ENCODE data around the gene ROR1. TPM values are rescaled to one million over a fixed set of nuclear protein-coding genes. Genes with fewer than 3 reads are reported as not detected.

ROR1 gene
- total and polyA plus RNA-seq, 2 of the 4 experiments (the other 2 are of a cell fraction), result 4.4 to 10.0 TPM

DNA sequence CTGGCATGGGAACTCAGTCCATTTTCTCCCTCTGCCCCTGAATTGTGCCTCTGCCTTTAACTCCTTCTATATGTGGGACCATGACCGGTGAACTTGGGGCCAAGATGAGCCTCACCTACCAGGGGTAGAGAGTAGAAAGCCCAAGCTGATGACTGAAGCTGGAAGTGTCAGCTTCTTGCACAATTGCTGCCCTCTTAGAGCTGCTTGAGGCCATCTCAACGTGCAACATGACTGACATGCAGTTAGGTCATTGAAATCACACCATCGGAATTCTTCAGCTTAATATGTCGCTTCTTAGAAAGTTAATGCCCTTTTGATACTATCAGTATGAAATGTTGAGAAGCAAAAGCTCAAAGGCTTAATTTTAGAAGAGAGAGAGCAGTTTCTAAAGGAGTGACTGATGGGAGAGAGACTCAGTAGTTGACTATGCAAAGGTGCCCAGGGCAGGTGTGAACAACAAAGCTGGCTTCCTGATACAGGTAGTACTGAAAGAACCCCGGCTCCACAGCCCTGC is 340.3 kb downstream of the ROR1 start:
- CTCF ChIA-PET, result no interaction called here
- Histone ChIP-seq H3K9ac (ENCODE audit: low read depth, low read length) (no peak overlapping the region), H2BK15ac (ENCODE audit: low read depth, low read length) (no peak overlapping the region), H3K79me1 (ENCODE audit: low read depth in 1 of 2, low read length in 2 of 2) (no peaks in the 10 kb centered on the region), H3K4me1 (ENCODE audit: control insufficient read depth, insufficient read depth, low read length) (peaks cover 4% of the 10 kb centered on the region; the same call in 1 of the 2 replicates), H3K4me2 (ENCODE audit: low read depth, low read length) (no peak overlapping the region), H4K5ac (ENCODE audit: low read depth, low read length) (no peak overlapping the region), H4K8ac (ENCODE audit: low read depth in 2 of 2, low read length in 2 of 2) (no peak overlapping the region), H3K18ac (ENCODE audit: low read depth, low read length) (no peak overlapping the region), H2BK120ac (ENCODE audit: low read depth, low read length) (no peak overlapping the region), H3K27ac (ENCODE audit: insufficient read depth, low read length) (no peak overlapping the region), H3K27me3 (ENCODE audit: control insufficient read depth, insufficient read depth, low read length) (no peaks in the 10 kb centered on the region), H3K4me3 (ENCODE audit: insufficient read depth, low read depth, low read length) (no peak overlapping the region), H3K14ac (replicated peaks; ENCODE audit: low read depth, low read length) (no peak overlapping the region), H3K4ac (ENCODE audit: low read depth, low read length) (no peak overlapping the region), H3K56ac (ENCODE audit: extremely low read depth, insufficient read depth, low read length) (no peak overlapping the region), H2AK5ac (ENCODE audit: low read depth, low read length) (no peak overlapping the region), H2BK20ac (ENCODE audit: low read depth, low read length) (no peak overlapping the region), H3K9me1 (ENCODE audit: insufficient read depth, low read length) (no peaks in the 10 kb centered on the region; the same call in 1 of the 2 replicates), H2BK5ac (ENCODE audit: low read depth, low read length, poor library complexity, severe bottlenecking) (no peak overlapping the region), H3K23ac (ENCODE audit: low read depth, low read length) (no peak overlapping the region), H4K91ac (ENCODE audit: insufficient read depth, low read depth, low read length) (no peak overlapping the region), H2AK9ac (replicated peaks; ENCODE audit: low read depth, low read length, poor library complexity) (no peak overlapping the region), H3K36me3 (ENCODE audit: control insufficient read depth, insufficient read depth, low read length) (no peaks in the 10 kb centered on the region), H3K9me3 (ENCODE audit: control insufficient read depth, insufficient read depth, low read length) (no peaks in the 10 kb centered on the region), H2AFZ (replicated peaks; ENCODE audit: low read length, poor library complexity) (no peak overlapping the region), H4K20me1 (ENCODE audit: insufficient read depth, low read length) (no peaks in the 10 kb centered on the region)
- ATAC-seq (ENCODE audit: low read depth), result no peak
- in situ Hi-C loops (cut with MboI; ENCODE audit: low sequenced_read_pairs) (no loop called here), dilution Hi-C loops (cut with HindIII; ENCODE audit: low sequenced_read_pairs, unreplicated experiment) (no loop called here), intact Hi-C loops (cut with micrococcal nuclease) (no loop called here)
- TF ChIP-seq, protein P1, sequence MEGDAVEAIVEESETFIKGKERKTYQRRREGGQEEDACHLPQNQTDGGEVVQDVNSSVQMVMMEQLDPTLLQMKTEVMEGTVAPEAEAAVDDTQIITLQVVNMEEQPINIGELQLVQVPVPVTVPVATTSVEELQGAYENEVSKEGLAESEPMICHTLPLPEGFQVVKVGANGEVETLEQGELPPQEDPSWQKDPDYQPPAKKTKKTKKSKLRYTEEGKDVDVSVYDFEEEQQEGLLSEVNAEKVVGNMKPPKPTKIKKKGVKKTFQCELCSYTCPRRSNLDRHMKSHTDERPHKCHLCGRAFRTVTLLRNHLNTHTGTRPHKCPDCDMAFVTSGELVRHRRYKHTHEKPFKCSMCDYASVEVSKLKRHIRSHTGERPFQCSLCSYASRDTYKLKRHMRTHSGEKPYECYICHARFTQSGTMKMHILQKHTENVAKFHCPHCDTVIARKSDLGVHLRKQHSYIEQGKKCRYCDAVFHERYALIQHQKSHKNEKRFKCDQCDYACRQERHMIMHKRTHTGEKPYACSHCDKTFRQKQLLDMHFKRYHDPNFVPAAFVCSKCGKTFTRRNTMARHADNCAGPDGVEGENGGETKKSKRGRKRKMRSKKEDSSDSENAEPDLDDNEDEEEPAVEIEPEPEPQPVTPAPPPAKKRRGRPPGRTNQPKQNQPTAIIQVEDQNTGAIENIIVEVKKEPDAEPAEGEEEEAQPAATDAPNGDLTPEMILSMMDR (conservative IDR thresholded peaks at IDR 0.05; ENCODE audit: low read depth, low read length), result no peak
- peak; percentile 45; the same call in 1 of the 2 replicates for TF ChIP-seq CEBPB (IDR thresholded peaks at IDR 0.05; ENCODE audit: low read depth, low read length)
- DNase-seq, result no peak
- WGBS, 2 experiments (ENCODE audit: extremely low coverage in 2 of 2, insufficient read length in 1 of 2), result 100% methylated on average over 1 of the region's 5 CpGs; no CpG with 5 or more reads in 1 of the 2 experiments
- BruUV-seq (replicated peaks), result no TSS peak
- POLR2A ChIA-PET (ENCODE audit: unreplicated experiment), result no interaction called here
